Colonic mucosa (tissue), 4 donors: Measurements from ENCODE around the gene DPT. TPM values are rescaled to one million over a fixed set of nuclear protein-coding genes. Genes with fewer than 3 reads are reported as not detected.

Source experiments
- DNase-seq: peaks from one replicate; pipeline ENCODE4 v3.0.0-alpha.2; 2020
- H3K27ac ChIP-seq: fragments of 200-600 bp; one replicate; pipeline ENCODE4 v1.8.0; 2021
- H3K27me3 ChIP-seq: fragments of 200-600 bp; one replicate; pipeline ENCODE4 v1.8.0; 2021
- H3K36me3 ChIP-seq: fragments of 200-600 bp; one replicate; pipeline ENCODE4 v1.8.0; 2021
- H3K4me1 ChIP-seq: fragments of 200-600 bp; one replicate; pipeline ENCODE4 v1.8.0; 2021; ENCODE audit warnings: mild to moderate bottlenecking
- H3K4me3 ChIP-seq: fragments of 200-600 bp; one replicate; pipeline ENCODE4 v1.8.0; 2021
- H3K9ac ChIP-seq, 2 donors: one replicate each; pipeline ENCODE4 v1.7.0; 2013; ENCODE audit warnings: control low read depth in 2 of 2, low read depth in 2 of 2, low read length in 2 of 2
- H3K9me3 ChIP-seq: fragments of 200-600 bp; one replicate; pipeline ENCODE4 v1.8.0; 2021
- CTCF ChIP-seq: fragments of 200-600 bp; IDR thresholded peaks from one replicate; pipeline ENCODE4 v1.8.0; 2022; ENCODE audit warnings: antibody characterized with exemption, mild to moderate bottlenecking
- intact Hi-C: fragments of 100-400 bp; cut with DNase I; formaldehyde crosslinking; loops from one replicate; pipeline ENCODE4 v1.14.1; 2022
- total RNA-seq, 2 donors: library from RNA; stranded (reverse); fragmentation: NEBNext Ultra II Directional in 1 of 2; extraction: Animal tissue kit (Norgen Biotek cat#: 25700) in 1 of 2; gene quantifications; one replicate each; pipeline ENCODE4 v1.2.1, GENCODE V29; 2021
- donor health status: healthy.
- donor health status: DM: no; HTN: no; CAD: no.
- donor health status: DM: no; HTN: no; CAD: no.

Gene DPT
- total RNA-seq, 2 donors from 2014 or later, result 1.2 to 16.2 TPM

GRCh38 chr1:168731244-168731953 is 2.4 kb upstream of the DPT start:
- H3K27ac ChIP-seq, result no peak overlapping the region
- intact Hi-C loops, result loop anchor here (5.0 kb wide), 1 partner anchor 61 kb away; no protein-coding TSS in a partner anchor
- H3K9me3 ChIP-seq, result no peaks in the 10 kb centered on the region
- H3K4me3 ChIP-seq, result no peak overlapping the region
- H3K27me3 ChIP-seq, result no peaks in the 10 kb centered on the region
- no peaks in the 10 kb centered on the region for H3K36me3 ChIP-seq
- TF ChIP-seq CTCF, result no peak
- H3K4me1 ChIP-seq, result no peaks in the 10 kb centered on the region
- no peak for DNase-seq
- H3K9ac ChIP-seq, result no peak overlapping the region

GRCh38 chr1:168729405-168729802 is 398 bp upstream of the DPT start:
- intact Hi-C loops, result no loop called here
- Histone ChIP-seq H3K27me3 (no peaks in the 10 kb centered on the region), H3K27ac (no peak overlapping the region), H3K4me3 (no peak overlapping the region), H3K9me3 (no peaks in the 10 kb centered on the region), H3K36me3 (no peaks in the 10 kb centered on the region), H3K4me1 (no peaks in the 10 kb centered on the region), H3K9ac (no peak overlapping the region)
- TF ChIP-seq CTCF, result no peak
- no peak for DNase-seq

- Histone ChIP-seq H3K4me1 (no peaks in the 10 kb centered on the region), H3K36me3 (no peaks in the 10 kb centered on the region), H3K27ac (no peak overlapping the region), H3K27me3 (no peaks in the 10 kb centered on the region), H3K9ac (no peak overlapping the region), H3K4me3 (no peak overlapping the region), H3K9me3 (no peaks in the 10 kb centered on the region)
- intact Hi-C loops, result no loop called here
- TF ChIP-seq CTCF, result no peak
- no peak for DNase-seq
Observed at GRCh38 chr1:168726719-168727118, 2.3 kb downstream of the DPT start.

GRCh38 chr1:168726281-168726680 is 2.7 kb downstream of the DPT start:
- TF ChIP-seq CTCF, result no peak
- no peak for DNase-seq
- no peak overlapping the region for H3K9ac ChIP-seq
- H3K36me3 ChIP-seq, result no peaks in the 10 kb centered on the region
- no peaks in the 10 kb centered on the region for H3K9me3 ChIP-seq
- no peak overlapping the region for H3K4me3 ChIP-seq
- H3K4me1 ChIP-seq, result no peaks in the 10 kb centered on the region
- no peaks in the 10 kb centered on the region for H3K27me3 ChIP-seq
- H3K27ac ChIP-seq, result no peak overlapping the region
- intact Hi-C loops, result no loop called here

- Histone ChIP-seq H3K27me3 (no peaks in the 10 kb centered on the region), H3K27ac (no peak overlapping the region), H3K4me1 (no peaks in the 10 kb centered on the region), H3K9ac (no peak overlapping the region), H3K36me3 (no peaks in the 10 kb centered on the region), H3K9me3 (no peaks in the 10 kb centered on the region), H3K4me3 (no peak overlapping the region)
- intact Hi-C loops, result no loop called here
- no peak for DNase-seq
- no peak for TF ChIP-seq CTCF
Observed at GRCh38 chr1:168725831-168726230, 3.2 kb downstream of the DPT start.
